Progenitor cell of endocrine pancreas (in vitro differentiated cells): ENCODE data around the gene KNOP1. TPM values are rescaled to one million over a fixed set of nuclear protein-coding genes. Genes with fewer than 3 reads are reported as not detected.
"Not testable (repeated sequence)": the region's sequence is repeated elsewhere in the genome, so short reads cannot be mapped to it uniquely, and the experiment has no call there.

Source experiments
- DNase-seq: peaks from one replicate; pipeline ENCODE4 v3.0.0; 2021; ENCODE audit warnings: low spot score; ENCODE audit not compliant: unreplicated experiment
- H3K27ac Mint-ChIP-seq: 2 replicates; pipeline ENCODE4 v1.8.0; 2021; ENCODE audit warnings: mild to moderate bottlenecking, moderate library complexity, mixed read lengths
- H3K27me3 Mint-ChIP-seq: 2 replicates; pipeline ENCODE4 v1.8.0; 2021; ENCODE audit warnings: mixed read lengths
- H3K36me3 Mint-ChIP-seq: 2 replicates; pipeline ENCODE4 v1.8.0; 2022; ENCODE audit warnings: mixed read lengths; ENCODE audit not compliant: insufficient read depth
- H3K4me1 Mint-ChIP-seq: 2 replicates; pipeline ENCODE4 v1.8.0; 2021; ENCODE audit warnings: low read depth, mixed read lengths
- H3K4me3 Mint-ChIP-seq: 2 replicates; pipeline ENCODE4 v1.8.0; 2021; ENCODE audit warnings: low read depth, mild to moderate bottlenecking, moderate library complexity, mixed read lengths
- H3K9me3 Mint-ChIP-seq: 2 replicates; pipeline ENCODE4 v1.8.0; 2021; ENCODE audit warnings: low read depth, mixed read lengths
- CTCF ChIP-seq: fragments of 200-600 bp; sonication (generic); IDR thresholded peaks from one replicate; pipeline ENCODE4 v1.5.0; 2021; ENCODE audit warnings: antibody characterized with exemption, mild to moderate bottlenecking; ENCODE audit not compliant: unreplicated experiment
- total RNA-seq: library from RNA; stranded (reverse); gene quantifications from 2 replicates; pipeline ENCODE4 v1.2.1, GENCODE V29; 2021

KNOP1 gene
- total RNA-seq, 1 donor from 2014 or later = 58.1 TPM

- DNase-seq = no peak
- no peak overlapping the region for H3K4me3 Mint-ChIP-seq
- no peaks in the 10 kb centered on the region for H3K9me3 Mint-ChIP-seq
- no peak for TF ChIP-seq CTCF
- H3K36me3 Mint-ChIP-seq = peaks cover 3% of the 10 kb centered on the region
- no peak overlapping the region for H3K27ac Mint-ChIP-seq
- H3K4me1 Mint-ChIP-seq = peaks cover 35% of the 10 kb centered on the region
- no peaks in the 10 kb centered on the region for H3K27me3 Mint-ChIP-seq
These were observed 4.4 kb upstream of the KNOP1 start for GRCh38 chr16:19722269-19722952.

- no peak for DNase-seq
- Mint-ChIP-seq H3K27ac (peak overlapping the region; percentile 59), H3K4me1 (peaks cover 50% of the 10 kb centered on the region), H3K4me3 (peak overlapping the region; percentile 97), H3K27me3 (no peaks in the 10 kb centered on the region), H3K36me3 (peaks cover 13% of the 10 kb centered on the region), H3K9me3 (no peaks in the 10 kb centered on the region)
- no peak for TF ChIP-seq CTCF
These were observed 568 bp upstream of the KNOP1 start for GRCh38 chr16:19718624-19718965.

- H3K36me3 Mint-ChIP-seq = peaks cover 10% of the 10 kb centered on the region
- peak overlapping the region; percentile 97 for H3K4me3 Mint-ChIP-seq
- no peaks in the 10 kb centered on the region for H3K27me3 Mint-ChIP-seq
- H3K9me3 Mint-ChIP-seq = no peaks in the 10 kb centered on the region
- no peak for TF ChIP-seq CTCF
- DNase-seq = no peak
- H3K27ac Mint-ChIP-seq = peak overlapping the region; percentile 97
- peaks cover 46% of the 10 kb centered on the region for H3K4me1 Mint-ChIP-seq
These were observed 713 bp downstream of the KNOP1 start for GRCh38 chr16:19717314-19717713.

- Mint-ChIP-seq H3K4me1 (peaks cover 40% of the 10 kb centered on the region), H3K4me3 (peak overlapping the region; percentile 97), H3K36me3 (peaks cover 10% of the 10 kb centered on the region), H3K27ac (peak overlapping the region; percentile 97)
- H3K9me3 Mint-ChIP-seq, DNase-seq, H3K27me3 Mint-ChIP-seq: not testable (repeated sequence)
These were observed 1.3 kb downstream of the KNOP1 start for GRCh38 chr16:19716728-19717127.

GRCh38 chr16:19716183-19716582 is 1.8 kb downstream of the KNOP1 start:
- peak overlapping the region; percentile 68 for H3K27ac Mint-ChIP-seq
- no peak for DNase-seq
- H3K9me3 Mint-ChIP-seq = no peaks in the 10 kb centered on the region
- no peak for TF ChIP-seq CTCF
- H3K4me3 Mint-ChIP-seq = peak overlapping the region; percentile 97
- peaks cover 13% of the 10 kb centered on the region for H3K36me3 Mint-ChIP-seq
- no peaks in the 10 kb centered on the region for H3K27me3 Mint-ChIP-seq
- peaks cover 36% of the 10 kb centered on the region for H3K4me1 Mint-ChIP-seq

- DNase-seq = no peak
- no peak overlapping the region for H3K27ac Mint-ChIP-seq
- H3K9me3 Mint-ChIP-seq = no peaks in the 10 kb centered on the region
- peaks cover 13% of the 10 kb centered on the region for H3K36me3 Mint-ChIP-seq
- H3K27me3 Mint-ChIP-seq = no peaks in the 10 kb centered on the region
- no peak for TF ChIP-seq CTCF
- peaks cover 30% of the 10 kb centered on the region for H3K4me1 Mint-ChIP-seq
- H3K4me3 Mint-ChIP-seq = peak overlapping the region; percentile 97
These were observed 2.5 kb downstream of the KNOP1 start for GRCh38 chr16:19715566-19715965.
